ENCODE results near the gene DIDO1. TPM values are rescaled to one million over a fixed set of nuclear protein-coding genes. Genes with fewer than 3 reads are reported as not detected.

The DIDO1 gene
- total and polyA plus RNA-seq, 2 of the 13 experiments (the other 11 are each of a cell fraction or from before 2014, with no cell fraction given), result 75.0 to 75.1 TPM

GRCh38 chr20:62876902-62877816 lies 49.1 kb downstream of the DIDO1 start (continued):
- TF ChIP-seq POGK (CRISPR knock-in tag; conservative IDR thresholded peaks at IDR 0.05) (no peak), RBM22 (optimal IDR thresholded peaks at IDR 0.05; ENCODE audit: low read length) (peak; percentile 55), FOXP1 (IDR thresholded peaks at IDR 0.05) (no peak), FOXP1 (CRISPR knock-in tag; IDR thresholded peaks at IDR 0.05) (no peak), ZNF577 (CRISPR knock-in tag; IDR thresholded peaks at IDR 0.05; ENCODE audit: borderline replicate concordance, low read depth) (no peak), ZNF337 (CRISPR knock-in tag; IDR thresholded peaks at IDR 0.05; ENCODE audit: borderline replicate concordance, low read depth) (no peak), U2AF1 (optimal IDR thresholded peaks at IDR 0.05; ENCODE audit: low read depth, low read length) (no peak), ZNF414 (CRISPR knock-in tag; IDR thresholded peaks at IDR 0.05) (no peak), DMAP1 (CRISPR knock-in tag; IDR thresholded peaks at IDR 0.05) (no peak), ZNF503 (CRISPR knock-in tag; IDR thresholded peaks at IDR 0.05) (no peak), DMTF1 (CRISPR knock-in tag; IDR thresholded peaks at IDR 0.05) (no peak), HDAC6 (IDR thresholded peaks at IDR 0.05; ENCODE audit: low read depth, low read length) (no peak), FOXO4 (CRISPR knock-in tag; conservative IDR thresholded peaks at IDR 0.05) (no peak), MIXL1 (CRISPR knock-in tag; IDR thresholded peaks at IDR 0.05) (no peak), ZNF354B (CRISPR knock-in tag; IDR thresholded peaks at IDR 0.05) (no peak), TFE3 (CRISPR knock-in tag; IDR thresholded peaks at IDR 0.05) (no peak), ZFP37 (CRISPR knock-in tag; IDR thresholded peaks at IDR 0.05; ENCODE audit: borderline replicate concordance) (no peak), NONO (IDR thresholded peaks at IDR 0.05) (no peak), NONO (CRISPR knock-in tag; conservative IDR thresholded peaks at IDR 0.05) (0 out of 2 replicates have a peak, but pooled peaks have one; percentile 43), KDM1A (CRISPR knock-in tag; IDR thresholded peaks at IDR 0.05) (no peak), HIVEP1 (CRISPR knock-in tag; IDR thresholded peaks at IDR 0.05) (no peak)

Measured in HepG2 (cell line).